Measurements from ENCODE around the gene CRB2. TPM values are rescaled to one million over a fixed set of nuclear protein-coding genes. Genes with fewer than 3 reads are reported as not detected.

CRB2 gene
- total RNA-seq, 1 experiment from 2014 or later, result 0.07 TPM

DNA sequence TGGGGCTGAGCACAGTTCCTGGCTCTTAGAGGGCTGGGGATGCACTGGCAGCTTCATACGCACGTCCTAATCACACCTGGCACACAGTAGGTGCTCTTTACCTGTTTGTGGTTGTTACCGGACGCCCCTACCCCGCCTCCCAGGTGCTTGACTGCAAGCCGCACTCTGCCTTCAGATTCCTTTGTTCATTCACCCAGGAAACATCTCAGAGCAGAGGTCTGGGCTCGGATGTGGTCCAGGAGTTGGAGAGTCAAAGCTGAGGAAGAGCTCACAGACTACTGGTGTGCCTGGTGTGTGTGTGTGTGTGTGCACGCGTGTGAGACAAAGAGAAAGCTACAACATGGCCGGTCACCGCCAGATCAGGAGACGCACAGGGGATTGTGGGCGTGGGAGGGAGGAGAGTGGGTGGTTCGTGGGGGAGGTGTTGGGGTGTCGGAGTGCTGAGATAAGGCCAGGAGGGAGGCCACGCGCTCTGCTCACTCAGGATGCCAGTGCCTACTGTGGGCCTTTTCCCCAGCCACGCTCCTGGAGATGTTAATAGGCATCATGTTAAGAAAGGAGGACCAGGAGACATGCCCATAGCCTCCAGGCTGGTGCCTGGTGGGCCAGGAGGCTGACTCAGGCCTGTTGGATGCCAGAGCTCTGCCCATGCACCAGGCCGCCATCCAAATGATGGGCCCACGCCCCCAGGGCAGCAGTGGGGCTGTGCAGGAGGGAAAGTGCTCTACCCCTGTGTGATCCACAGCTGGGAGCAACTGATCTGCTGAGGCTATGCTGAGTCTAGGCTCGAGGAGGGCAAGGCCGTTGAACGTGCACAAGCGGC is 39.9 kb downstream of the CRB2 start:
- H3K79me2 ChIP-seq (ENCODE audit: insufficient read depth, low read length), result no peaks in the 10 kb centered on the region
- H4K20me1 ChIP-seq (ENCODE audit: insufficient read depth), result no peaks in the 10 kb centered on the region
- ChIA-PET CTCF (no interaction called here), POLR2A (no interaction called here), RAD21 (ENCODE audit: low non-redundant PET in 1 of 2, low total read pairs in 2 of 2, uncharacterized antibody in 2 of 2, unreplicated experiment in 2 of 2) (no interaction called here)
- DNase-seq (ENCODE audit: low read depth, low spot score), result no peak
- H3K27me3 ChIP-seq (ENCODE audit: insufficient read depth, low read length), result no peaks in the 10 kb centered on the region
- no peaks in the 10 kb centered on the region for H3K9me2 ChIP-seq (ENCODE audit: insufficient read depth)
- intact Hi-C loops (cut with micrococcal nuclease), result no loop called here
- H3K4me3 ChIP-seq (replicated peaks in 1 of 2; ENCODE audit: low read depth in 1 of 2, low read length in 2 of 2), result no peak overlapping the region
- H3K9ac ChIP-seq (ENCODE audit: low read length), result no peak overlapping the region
- no peaks in the 10 kb centered on the region for H3K36me3 ChIP-seq (ENCODE audit: control insufficient read depth in 1 of 2, insufficient read depth in 2 of 2, low read length in 2 of 2)
- TF ChIP-seq EZH2 (IDR thresholded peaks at IDR 0.05) (no peak), YY1 (IDR thresholded peaks at IDR 0.05; ENCODE audit: extremely low read depth, insufficient replicate concordance, low read depth, low read length) (no peak), SIN3A (IDR thresholded peaks at IDR 0.05; ENCODE audit: low read depth) (no peak), ZNF274 (IDR thresholded peaks at IDR 0.05; ENCODE audit: low read depth, low read length) (no peak), EGR1 (IDR thresholded peaks at IDR 0.05; ENCODE audit: low read depth) (no peak), CBX3 (IDR thresholded peaks at IDR 0.05; ENCODE audit: low read depth) (no peak), CEBPB (IDR thresholded peaks at IDR 0.05; ENCODE audit: low read depth) (no peak), EZH2phosphoT487 (IDR thresholded peaks at IDR 0.05; ENCODE audit: borderline replicate concordance) (no peak), MAX (IDR thresholded peaks at IDR 0.05) (no peak), SP1 (IDR thresholded peaks at IDR 0.05; ENCODE audit: low read depth) (no peak), RAD21 (IDR thresholded peaks at IDR 0.05; ENCODE audit: low read depth) (no peak)
- TF ChIP-seq, protein P1, sequence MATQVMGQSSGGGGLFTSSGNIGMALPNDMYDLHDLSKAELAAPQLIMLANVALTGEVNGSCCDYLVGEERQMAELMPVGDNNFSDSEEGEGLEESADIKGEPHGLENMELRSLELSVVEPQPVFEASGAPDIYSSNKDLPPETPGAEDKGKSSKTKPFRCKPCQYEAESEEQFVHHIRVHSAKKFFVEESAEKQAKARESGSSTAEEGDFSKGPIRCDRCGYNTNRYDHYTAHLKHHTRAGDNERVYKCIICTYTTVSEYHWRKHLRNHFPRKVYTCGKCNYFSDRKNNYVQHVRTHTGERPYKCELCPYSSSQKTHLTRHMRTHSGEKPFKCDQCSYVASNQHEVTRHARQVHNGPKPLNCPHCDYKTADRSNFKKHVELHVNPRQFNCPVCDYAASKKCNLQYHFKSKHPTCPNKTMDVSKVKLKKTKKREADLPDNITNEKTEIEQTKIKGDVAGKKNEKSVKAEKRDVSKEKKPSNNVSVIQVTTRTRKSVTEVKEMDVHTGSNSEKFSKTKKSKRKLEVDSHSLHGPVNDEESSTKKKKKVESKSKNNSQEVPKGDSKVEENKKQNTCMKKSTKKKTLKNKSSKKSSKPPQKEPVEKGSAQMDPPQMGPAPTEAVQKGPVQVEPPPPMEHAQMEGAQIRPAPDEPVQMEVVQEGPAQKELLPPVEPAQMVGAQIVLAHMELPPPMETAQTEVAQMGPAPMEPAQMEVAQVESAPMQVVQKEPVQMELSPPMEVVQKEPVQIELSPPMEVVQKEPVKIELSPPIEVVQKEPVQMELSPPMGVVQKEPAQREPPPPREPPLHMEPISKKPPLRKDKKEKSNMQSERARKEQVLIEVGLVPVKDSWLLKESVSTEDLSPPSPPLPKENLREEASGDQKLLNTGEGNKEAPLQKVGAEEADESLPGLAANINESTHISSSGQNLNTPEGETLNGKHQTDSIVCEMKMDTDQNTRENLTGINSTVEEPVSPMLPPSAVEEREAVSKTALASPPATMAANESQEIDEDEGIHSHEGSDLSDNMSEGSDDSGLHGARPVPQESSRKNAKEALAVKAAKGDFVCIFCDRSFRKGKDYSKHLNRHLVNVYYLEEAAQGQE (IDR thresholded peaks at IDR 0.05; ENCODE audit: low read depth), result no peak
- TF ChIP-seq, protein P2, sequence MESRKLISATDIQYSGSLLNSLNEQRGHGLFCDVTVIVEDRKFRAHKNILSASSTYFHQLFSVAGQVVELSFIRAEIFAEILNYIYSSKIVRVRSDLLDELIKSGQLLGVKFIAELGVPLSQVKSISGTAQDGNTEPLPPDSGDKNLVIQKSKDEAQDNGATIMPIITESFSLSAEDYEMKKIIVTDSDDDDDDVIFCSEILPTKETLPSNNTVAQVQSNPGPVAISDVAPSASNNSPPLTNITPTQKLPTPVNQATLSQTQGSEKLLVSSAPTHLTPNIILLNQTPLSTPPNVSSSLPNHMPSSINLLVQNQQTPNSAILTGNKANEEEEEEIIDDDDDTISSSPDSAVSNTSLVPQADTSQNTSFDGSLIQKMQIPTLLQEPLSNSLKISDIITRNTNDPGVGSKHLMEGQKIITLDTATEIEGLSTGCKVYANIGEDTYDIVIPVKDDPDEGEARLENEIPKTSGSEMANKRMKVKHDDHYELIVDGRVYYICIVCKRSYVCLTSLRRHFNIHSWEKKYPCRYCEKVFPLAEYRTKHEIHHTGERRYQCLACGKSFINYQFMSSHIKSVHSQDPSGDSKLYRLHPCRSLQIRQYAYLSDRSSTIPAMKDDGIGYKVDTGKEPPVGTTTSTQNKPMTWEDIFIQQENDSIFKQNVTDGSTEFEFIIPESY (IDR thresholded peaks at IDR 0.05; ENCODE audit: extremely low read depth, insufficient replicate concordance, low read length), result no peak
- H3K4me2 ChIP-seq (ENCODE audit: low read length), result no peak overlapping the region
- no peak overlapping the region for H2AFZ ChIP-seq (ENCODE audit: low read depth, low read length, poor library complexity, severe bottlenecking)
- H3K9me3 ChIP-seq (ENCODE audit: control insufficient read depth in 1 of 2, insufficient read depth in 1 of 2, low read depth in 1 of 2, low read length in 2 of 2), result no peaks in the 10 kb centered on the region
- no peaks in the 10 kb centered on the region for H3K4me1 ChIP-seq (ENCODE audit: control insufficient read depth in 1 of 2, insufficient read depth in 2 of 2, low read length in 2 of 2)
- BruUV-seq (replicated peaks), result no TSS peak
- no peak for ATAC-seq
- no peak overlapping the region for H3K27ac ChIP-seq (ENCODE audit: low read depth, low read length)
